ENCODE measurements around the gene ZYG11A. TPM values are rescaled to one million over a fixed set of nuclear protein-coding genes. Genes with fewer than 3 reads are reported as not detected.

The ZYG11A gene
- total RNA-seq, 1 donor from 2014 or later, result 0.75 TPM

- no peak for DNase-seq (ENCODE audit: low read depth)
Measured at GRCh38 chr1:52877554-52877953, 35.0 kb downstream of the ZYG11A start.

- DNase-seq (ENCODE audit: low read depth), result peak; percentile 57
Measured at GRCh38 chr1:52880206-52880605, 37.6 kb downstream of the ZYG11A start.

GRCh38 chr1:52887483-52887882 lies 44.9 kb downstream of the ZYG11A start:
- DNase-seq (ENCODE audit: low read depth), result no peak

- DNase-seq (ENCODE audit: low read depth), result no peak
Measured at GRCh38 chr1:52892424-52893215, 50.1 kb downstream of the ZYG11A start.

GRCh38 chr1:52899445-52899894 lies 56.9 kb downstream of the ZYG11A start:
- DNase-seq (ENCODE audit: low read depth), result no peak

GRCh38 chr1:52900402-52900801 lies 57.8 kb downstream of the ZYG11A start:
- no peak for DNase-seq (ENCODE audit: low read depth)

- DNase-seq (ENCODE audit: low read depth), result no peak
Measured at GRCh38 chr1:52901384-52901783, 58.8 kb downstream of the ZYG11A start.

- DNase-seq (ENCODE audit: low read depth), result no peak
Measured at GRCh38 chr1:52904208-52904926, 61.8 kb downstream of the ZYG11A start.

- no peak for DNase-seq (ENCODE audit: low read depth)
Measured at GRCh38 chr1:52904927-52905698, 62.6 kb downstream of the ZYG11A start.

- DNase-seq (ENCODE audit: low read depth), result no peak
Measured at GRCh38 chr1:52906135-52906603, 63.6 kb downstream of the ZYG11A start.

- DNase-seq (ENCODE audit: low read depth), result no peak
Measured at GRCh38 chr1:52907068-52907811, 64.7 kb downstream of the ZYG11A start.

GRCh38 chr1:52907812-52908153 lies 65.2 kb downstream of the ZYG11A start:
- DNase-seq (ENCODE audit: low read depth), result no peak

- no peak for DNase-seq (ENCODE audit: low read depth)
Measured at GRCh38 chr1:52911541-52911940, 69.0 kb downstream of the ZYG11A start.

- no peak for DNase-seq (ENCODE audit: low read depth)
Measured at GRCh38 chr1:52913014-52913413, 70.5 kb downstream of the ZYG11A start.

GRCh38 chr1:52913537-52913936 lies 71.0 kb downstream of the ZYG11A start:
- no peak for DNase-seq (ENCODE audit: low read depth)

GRCh38 chr1:52914463-52914862 lies 71.9 kb downstream of the ZYG11A start:
- DNase-seq (ENCODE audit: low read depth), result no peak

GRCh38 chr1:52915211-52915854 lies 72.8 kb downstream of the ZYG11A start:
- no peak for DNase-seq (ENCODE audit: low read depth)

GRCh38 chr1:52915855-52916220 lies 73.3 kb downstream of the ZYG11A start:
- no peak for DNase-seq (ENCODE audit: low read depth)

GRCh38 chr1:52916241-52916975 lies 73.8 kb downstream of the ZYG11A start:
- DNase-seq (ENCODE audit: low read depth), result no peak

GRCh38 chr1:52917156-52917555 lies 74.6 kb downstream of the ZYG11A start:
- no peak for DNase-seq (ENCODE audit: low read depth)

Measured in renal cortical epithelial cell (primary cell).